CD4-positive, alpha-beta T cell treated with Interleukin-15 for 4 hours (primary cell): Measurements from ENCODE around the gene CLIC4.
"Not testable (repeated sequence)": the region's sequence is repeated elsewhere in the genome, so short reads cannot be mapped to it uniquely, and the experiment has no call there.

ENCODE experiments used
- DNase-seq: peaks from one replicate; pipeline ENCODE4 v3.0.0-alpha.2; 2020; ENCODE audit warnings: low spot score

The CLIC4 gene

DNA sequence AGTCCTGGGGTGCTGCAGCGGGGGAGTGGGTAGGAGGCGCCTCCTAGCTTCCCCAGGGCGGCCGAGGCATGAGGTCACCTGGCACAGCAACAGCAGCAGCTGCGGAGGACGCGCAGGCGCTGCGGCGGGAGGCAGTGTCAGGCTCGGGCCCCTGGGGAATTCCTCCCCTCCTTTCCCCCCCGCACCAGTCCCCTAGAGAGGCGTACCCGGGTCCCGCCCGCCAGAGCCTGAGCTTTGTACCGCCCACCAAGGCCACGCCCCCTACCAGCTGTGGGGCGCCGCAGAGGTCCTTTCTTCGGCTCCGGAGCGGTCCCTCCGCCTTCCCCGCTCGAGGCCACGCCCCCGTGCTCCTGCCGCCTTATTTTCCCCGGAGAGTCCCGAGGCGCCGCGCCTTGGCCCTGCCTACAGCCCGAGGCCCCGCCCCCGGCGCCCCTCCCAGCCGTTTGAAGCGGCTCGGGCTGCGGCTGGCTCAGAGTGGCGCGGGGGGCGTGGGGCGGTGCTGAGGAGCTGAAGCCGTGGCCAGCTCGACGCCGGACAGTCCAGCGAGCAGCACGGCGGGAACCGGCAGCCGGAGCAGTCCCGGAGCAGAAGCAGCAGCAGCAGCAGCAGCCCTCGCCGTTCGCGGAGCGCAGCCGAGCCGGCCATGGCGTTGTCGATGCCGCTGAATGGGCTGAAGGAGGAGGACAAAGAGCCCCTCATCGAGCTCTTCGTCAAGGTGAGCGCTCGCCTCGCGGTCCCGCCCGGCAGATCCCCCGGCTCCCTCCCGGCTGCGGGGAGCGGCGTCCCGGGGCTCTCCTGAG lies at the start of gene CLIC4:
Gene CLIC4, plus strand, starts transcription at position 537 of the 800 bp plus-strand sequence. Its CDS starts 107 bp downstream, at position 644.
- peak; percentile 100 for DNase-seq

DNA sequence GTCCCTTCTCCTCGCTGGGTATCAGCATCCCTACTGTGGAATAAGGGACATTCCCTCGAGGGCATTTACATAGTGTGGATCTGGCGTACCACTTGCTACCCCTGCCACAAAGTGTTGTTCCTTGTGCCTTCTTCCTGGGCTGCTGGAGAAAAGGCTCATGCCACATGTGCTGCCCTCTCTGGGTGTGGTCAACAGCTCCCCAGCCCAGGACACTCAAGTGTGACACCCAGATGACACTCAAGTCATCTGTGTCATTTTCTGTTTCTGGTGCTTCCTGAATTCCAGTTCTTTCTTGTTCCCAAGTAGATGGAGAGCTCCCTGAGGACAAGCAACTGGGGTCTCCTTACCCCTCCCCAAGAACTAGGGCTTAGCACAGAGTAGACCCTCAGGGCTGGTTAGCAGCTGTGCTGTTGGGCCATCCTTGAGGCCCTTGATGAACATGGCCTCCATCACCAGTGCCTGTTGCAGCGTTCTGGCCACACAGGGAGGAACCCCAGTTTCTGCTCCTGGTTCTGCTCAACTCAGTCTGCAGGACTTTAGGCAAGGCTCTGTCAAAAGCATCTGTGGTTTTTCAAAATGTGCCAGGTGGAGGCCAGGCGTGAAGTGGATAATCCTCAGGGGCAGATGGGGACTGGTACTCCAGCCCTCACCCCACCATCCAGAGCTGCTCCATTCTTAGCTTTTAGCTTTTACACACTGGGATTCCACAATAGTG lies 49.0 kb upstream of the CLIC4 start:
- DNase-seq = no peak

DNA sequence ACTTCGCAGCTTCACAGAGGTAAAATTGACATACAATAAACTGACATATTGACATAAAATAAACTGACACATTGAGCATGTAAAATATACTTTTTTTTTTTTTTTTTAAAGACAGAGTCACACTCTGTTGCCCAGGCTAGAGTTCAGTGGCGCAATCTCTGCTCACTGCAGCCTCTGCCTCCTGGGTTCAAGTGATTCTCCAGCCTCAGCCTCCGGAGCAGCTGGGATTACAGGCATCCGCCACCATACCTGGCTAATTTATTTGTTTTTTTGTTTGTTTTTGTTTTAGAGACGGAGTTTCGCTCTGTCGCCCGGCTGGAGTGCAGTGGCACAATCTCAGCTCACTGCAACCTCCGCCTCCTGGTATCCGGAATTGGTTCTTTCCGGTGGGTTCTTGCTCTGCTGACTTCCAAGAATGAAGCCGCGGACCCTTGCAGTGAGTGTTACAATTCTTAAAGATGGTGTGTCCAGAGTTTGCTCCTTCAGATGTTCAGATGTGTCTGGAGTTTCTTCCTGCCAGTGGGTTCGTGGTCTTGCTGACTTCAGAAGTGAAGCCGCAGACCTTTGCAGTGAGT lies 48.4 kb upstream of the CLIC4 start:
- DNase-seq = no peak

DNA sequence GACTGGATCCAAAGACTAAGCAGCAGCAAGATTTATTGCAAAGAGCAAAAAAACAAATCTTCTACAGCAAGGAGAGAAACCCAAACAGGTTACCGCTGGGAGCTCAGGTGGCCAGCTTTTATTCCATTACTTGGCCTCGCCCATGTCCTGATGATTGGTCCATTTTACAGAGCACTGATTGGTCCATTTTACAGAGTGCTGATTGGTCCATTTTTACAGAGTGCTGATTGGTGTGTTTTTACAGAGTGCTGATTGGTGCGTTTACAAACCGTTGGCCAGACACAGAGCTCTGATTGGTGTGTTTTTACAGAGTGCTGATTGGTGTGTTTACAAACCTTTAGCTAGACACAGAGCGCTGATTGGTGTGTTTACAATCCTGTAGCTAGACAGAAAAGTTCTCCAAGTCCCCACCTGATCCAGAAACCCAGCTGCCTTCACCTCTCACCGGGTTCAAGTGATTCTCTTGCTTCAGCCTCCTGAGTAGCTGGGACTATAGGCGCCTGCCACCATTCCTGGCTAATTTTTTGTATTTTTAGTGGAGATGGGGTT lies 47.7 kb upstream of the CLIC4 start:
- not testable (repeated sequence) for DNase-seq

DNA sequence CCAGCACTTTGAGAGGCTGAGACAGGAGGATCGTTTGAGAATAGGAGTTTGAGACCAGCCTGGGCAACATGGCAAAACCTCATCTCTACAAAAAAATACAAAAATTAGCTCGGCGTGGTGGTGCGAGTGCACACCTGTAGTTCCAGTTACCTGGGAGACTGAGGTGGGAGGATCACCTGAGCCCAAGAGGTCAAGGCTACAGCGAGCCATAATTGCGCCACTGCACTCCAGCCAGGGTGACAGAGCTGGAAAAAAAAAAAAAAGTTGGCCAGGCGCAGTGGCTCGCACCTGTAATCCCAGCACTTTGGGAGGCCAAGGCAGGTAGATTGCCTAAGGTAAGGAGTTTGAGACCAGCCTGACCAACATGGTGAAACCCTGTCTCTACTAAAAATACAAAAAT lies 46.9 kb upstream of the CLIC4 start:
- DNase-seq = not testable (repeated sequence)

DNA sequence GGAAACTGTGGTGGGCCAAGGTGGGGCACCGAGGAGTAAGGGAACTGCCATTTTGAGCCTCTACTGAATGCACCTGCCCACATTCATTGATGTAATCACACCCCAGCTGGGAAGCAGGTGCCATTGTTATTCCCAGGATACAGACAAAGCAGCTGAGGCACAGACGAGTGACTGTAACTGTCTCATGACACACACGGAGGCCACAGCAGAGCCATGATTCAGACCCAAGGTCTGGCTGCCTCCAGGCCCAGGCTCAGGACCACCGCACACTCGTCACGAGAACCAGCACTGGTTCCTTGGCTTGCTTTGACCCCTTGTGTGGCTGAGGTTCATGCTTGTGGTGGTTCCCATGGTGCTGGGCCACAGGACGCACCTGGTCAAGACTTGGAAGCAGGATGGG lies 45.6 kb upstream of the CLIC4 start:
- DNase-seq = no peak

DNA sequence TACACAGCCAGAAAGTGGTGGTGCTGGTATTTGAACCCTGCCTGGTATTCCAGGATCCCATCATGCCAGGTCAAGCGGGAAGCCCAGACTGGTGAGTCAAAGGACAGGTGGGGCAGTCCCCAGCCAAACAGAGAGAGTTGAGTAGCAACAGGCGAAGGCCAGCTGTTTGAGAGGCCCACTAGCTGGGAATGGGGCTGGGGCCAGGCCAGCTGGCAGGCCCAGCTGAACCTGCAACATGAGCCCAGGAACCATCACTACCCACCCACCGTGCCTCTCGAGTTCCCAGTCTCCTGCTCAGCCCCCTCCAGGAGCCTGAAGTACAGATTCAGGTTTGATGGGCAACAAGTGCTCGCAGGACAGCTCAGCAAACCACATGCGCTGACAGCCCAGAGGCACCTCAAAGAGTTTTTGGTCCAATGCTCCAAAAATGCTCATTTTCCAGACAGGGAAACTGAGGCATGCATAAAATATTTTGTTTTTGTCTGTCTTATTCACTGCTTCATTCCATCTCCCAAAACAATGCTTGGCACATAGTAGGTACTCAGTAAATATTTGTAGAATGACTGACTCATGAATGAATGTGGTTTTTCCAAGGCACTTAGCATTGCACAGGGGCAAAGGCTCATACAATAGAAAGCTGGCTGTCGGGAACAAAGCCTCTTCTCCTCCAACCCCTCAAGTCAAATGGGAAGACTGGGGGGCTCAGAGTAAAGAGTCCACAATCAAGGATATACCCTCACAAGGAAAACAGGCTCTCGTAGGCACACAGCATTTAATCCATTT lies 42.5 kb upstream of the CLIC4 start:
- DNase-seq = no peak

DNA sequence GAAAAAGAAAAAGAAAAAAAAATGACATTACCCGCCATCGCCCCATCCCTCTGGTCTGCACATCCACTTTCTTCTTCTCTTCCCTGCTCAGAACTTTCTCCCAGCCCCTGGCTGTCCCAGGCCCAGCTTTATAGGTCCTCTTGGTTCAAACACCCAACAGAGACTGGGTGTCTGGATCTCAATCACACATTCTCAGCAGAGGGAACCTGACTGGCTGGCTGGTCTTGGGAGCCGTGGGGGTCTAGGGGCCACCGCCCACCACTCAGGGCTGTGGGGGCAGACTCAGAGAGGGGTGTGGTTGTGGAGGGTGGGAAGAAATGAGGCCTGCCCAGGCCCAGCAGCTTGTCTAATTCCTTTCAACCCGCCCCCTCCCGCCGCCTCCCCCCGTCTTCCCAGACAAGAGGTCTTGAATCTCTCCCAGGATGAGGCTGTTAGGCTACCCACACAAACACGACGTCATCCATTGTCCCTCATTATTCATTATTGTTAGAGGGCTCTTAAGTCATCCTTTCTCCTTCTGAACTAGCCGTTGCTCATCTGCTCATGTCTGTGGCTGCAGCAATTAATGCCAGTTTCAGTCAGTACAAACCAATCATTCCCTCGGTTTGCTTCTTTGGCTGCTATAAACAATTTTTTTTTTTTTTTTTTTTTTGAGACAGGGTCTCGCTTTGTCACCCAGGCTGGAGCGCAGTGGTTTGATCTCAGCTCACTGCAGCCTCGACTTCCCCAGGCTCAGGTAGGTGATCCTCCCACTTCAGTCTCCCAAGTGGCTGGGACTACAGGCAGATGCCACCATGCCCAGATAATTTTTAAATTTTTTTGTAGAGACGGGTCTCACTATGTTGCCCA lies 40.6 kb upstream of the CLIC4 start:
- no peak for DNase-seq

DNA sequence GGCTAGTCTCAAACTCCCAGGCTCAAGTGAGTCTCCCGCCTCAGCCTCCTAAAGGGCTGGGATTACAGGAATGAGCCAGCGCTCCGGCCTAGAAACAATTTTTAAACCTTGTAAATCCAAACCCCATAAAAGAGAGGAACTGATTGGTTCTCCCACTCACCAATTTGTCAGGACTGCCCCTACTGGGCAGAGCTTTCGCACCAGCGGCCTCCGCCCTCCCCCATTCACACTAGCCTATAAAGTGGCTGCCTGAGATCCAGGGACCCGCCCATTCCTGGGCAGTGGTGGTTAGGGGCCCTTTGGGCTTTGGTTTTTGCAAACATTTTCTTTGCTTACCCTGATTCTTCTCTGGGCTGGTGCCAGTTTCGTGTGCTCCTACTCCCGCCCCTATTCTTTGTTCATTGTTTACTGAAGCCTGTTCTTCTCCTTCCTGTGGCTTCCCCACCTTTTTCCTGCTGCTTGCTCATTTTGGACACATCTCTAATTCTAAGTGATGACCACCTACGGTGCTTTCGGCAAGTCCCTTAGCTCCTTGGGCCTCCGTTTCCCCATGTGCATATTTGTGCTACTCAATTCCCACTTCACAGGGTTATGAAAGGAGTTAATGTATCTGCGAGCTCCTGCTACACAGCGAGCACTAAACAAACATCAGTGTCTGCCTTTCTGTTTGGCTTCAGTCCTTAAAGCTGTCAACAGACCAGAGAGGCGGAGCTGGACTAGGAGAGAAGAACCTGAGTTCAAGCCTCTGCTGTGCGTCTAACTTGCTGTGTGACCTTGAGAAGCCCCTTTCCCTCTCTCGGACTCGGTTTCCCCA lies 39.8 kb upstream of the CLIC4 start:
- peak; percentile 16 for DNase-seq

DNA sequence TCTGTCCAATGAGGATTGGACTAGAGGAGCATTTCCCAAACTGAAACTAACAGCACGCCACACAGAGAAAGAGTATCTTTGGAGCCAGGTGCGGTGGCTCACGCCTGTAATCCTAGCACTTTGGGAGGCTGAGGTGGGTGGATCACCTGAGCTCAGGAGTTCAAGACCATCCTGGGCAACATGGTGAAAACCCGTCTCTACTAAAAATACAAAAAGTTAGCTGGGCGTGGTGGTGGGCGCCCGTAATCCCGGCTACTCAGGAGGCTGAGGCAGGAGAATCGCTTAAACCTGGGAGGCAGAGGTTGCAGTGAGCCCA lies 39.2 kb upstream of the CLIC4 start:
- DNase-seq = not testable (repeated sequence)

DNA sequence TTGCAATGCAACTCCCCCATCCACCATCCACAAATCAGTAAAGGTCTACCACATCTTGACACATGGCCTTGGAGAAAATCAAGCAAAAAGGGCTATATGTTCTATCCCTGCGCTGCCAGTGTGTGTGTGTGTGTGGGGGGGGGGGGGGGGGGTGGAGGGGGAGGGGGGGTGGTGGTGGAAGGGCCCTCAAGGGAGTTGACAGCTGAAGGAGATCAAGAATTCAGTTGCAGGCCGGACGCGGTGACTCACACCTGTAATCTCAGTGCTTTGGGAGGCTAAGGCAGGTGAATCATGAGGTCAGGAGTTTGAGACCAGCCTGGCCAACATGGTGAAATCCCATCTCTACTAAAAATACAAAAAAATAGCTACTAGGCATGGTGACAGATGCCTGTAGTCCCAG lies 37.6 kb upstream of the CLIC4 start:
- DNase-seq = no peak

DNA sequence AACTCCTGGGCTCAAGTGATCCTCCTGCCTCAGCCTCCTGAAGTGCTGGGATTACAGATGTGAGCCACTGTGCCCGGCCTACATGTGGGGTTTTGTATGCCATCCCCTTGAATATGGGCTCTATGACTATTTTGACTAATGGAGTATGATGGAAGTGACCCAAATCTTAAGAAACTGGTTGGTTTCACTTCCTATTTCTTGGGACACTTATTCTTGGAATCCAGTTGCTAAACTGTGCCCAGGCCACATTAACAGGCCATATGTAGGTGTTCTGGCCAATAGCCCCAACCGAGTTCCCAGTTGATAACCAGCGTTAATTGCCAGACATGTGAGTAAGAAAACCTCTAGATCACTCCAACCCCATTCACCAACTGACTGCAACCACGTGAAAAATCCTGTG lies 36.3 kb upstream of the CLIC4 start:
- no peak for DNase-seq

DNA sequence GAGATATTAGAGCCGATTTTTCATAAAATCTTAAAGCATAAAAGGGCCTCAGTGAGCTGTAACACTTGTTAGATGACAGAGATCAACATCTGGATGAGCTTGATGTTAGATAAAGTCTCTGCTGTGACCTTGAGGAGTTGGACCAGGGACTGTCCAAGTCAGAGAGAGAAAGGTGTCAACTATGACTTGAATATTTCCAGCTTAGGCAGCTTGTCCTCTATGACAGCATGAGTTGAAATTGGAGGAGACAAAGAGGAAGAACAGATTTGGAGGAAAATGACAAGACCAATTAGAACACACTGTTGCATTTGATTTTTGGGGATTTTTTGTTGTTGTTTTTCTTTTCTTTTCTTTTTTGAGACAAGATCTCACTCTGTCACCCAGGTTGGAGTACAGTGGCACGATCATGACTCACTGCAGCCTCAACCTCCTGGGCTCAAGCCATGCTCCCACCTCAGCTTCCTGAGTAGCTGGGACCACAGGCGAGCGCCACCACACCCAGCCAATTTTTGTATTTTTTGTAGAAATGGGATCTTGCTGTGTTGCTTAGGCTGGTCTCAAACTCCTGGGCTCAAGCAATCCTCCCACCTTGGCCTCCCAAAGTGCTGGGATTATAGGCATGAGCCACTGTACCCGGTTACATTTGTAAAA lies 35.3 kb upstream of the CLIC4 start:
- peak; percentile 42 for DNase-seq

DNA sequence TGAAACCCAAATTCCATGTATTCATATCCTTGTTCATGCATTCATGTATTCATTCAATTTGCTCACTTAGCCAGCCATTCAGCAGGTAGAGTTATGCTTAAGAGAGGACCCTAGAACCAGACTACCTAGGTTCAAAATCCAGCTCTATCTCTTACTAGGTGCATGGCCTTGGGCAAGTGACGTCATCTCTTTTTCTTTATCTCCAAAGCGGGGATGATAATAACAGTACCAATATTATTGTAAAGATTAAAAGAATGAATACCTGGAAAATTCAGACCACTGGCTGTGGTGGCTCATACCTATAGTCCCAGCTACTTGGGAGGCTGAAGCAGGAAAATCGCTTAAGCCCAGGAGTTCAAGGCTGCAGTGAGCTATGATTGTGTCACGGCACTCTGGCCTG lies 33.9 kb upstream of the CLIC4 start:
- DNase-seq = no peak

DNA sequence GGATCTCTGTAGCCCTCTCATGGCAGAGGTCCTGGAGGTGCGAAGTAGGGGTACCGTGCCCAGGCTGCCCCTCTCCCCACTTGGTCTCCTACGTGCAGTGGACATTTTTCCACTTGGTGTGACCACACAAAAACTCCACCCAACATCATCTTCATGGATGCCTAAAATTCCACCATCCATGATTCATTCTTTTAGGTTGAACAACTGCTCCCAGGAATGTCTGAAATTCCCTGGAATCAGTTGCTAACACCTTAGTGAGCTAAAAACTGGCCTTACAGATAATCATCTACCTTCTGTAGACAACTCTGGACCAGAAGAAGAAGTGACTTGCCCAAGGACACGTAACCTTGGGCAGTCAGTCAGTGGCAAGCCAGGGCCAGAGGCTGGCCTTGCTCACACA lies 32.1 kb upstream of the CLIC4 start:
- DNase-seq = no peak

DNA sequence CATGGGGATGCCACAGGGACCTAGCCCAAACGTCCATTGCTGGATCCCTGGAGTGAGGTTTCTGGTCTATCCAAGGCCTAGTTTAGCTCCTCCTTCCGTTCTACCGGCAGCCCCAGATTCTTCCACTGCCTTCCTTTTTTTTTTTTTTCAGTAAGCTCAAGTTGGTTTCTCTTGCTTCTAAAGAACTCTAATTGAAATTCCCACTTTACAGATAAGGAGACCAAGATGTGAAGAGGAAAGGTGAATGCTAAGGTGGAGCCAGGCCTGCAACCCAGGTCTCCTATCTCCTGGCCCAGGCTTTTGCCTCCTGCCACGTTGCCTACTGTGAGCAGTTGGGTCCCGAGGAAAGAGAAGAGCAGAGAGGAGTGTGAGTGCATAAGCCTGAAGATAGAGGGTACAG lies 31.5 kb upstream of the CLIC4 start:
- DNase-seq = no peak

DNA sequence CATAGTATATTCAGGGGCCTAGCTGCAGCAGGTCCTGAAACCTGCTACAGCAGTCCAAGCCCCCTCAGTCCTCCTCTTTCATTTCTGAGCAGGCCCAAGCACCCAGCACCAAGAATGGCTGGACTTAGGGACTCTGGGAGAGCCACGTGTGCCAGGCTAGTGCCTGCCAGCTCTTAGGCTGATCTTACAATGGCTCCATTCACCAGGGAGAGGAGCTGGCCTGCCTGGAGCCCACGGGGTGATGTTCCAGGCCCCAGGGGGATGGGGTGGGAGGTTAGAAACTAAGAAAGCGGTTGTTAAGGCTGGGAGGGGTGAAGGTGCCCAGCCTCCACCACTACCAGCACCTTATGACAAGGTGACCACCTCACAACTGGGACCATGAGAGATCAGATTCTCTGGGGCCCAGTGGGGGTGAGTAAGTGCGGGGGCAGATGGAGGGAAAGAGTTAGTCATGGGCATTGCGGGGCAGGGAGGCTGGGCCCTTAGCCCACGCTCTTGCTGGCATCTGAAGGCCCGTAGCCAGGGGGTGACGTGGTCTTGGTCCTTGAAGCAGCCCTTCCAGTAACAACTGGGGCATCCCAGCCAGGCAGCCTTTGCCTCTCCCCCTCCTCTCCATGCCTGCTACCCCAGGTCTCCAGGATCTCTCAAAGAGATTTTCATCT lies 30.3 kb upstream of the CLIC4 start:
- no peak for DNase-seq

DNA sequence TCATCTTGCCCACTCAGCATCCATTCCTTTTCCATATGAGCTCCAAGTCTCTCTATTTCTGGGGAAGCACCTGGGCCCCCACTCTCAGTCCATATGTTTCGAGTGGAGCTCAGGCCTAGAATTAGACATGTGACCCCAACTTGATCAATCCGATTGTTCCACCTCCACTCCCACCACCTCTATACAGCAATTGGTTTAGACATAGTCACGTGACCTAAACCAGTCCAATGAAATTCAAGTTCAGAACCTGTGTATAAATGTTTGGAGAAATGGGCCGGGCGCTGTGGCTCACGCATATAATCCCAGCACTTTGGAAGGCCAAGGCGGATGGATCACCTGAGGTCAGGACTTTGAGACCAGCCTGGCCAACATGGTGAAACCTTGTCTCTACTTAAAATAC lies 29.6 kb upstream of the CLIC4 start:
- DNase-seq = no peak

DNA sequence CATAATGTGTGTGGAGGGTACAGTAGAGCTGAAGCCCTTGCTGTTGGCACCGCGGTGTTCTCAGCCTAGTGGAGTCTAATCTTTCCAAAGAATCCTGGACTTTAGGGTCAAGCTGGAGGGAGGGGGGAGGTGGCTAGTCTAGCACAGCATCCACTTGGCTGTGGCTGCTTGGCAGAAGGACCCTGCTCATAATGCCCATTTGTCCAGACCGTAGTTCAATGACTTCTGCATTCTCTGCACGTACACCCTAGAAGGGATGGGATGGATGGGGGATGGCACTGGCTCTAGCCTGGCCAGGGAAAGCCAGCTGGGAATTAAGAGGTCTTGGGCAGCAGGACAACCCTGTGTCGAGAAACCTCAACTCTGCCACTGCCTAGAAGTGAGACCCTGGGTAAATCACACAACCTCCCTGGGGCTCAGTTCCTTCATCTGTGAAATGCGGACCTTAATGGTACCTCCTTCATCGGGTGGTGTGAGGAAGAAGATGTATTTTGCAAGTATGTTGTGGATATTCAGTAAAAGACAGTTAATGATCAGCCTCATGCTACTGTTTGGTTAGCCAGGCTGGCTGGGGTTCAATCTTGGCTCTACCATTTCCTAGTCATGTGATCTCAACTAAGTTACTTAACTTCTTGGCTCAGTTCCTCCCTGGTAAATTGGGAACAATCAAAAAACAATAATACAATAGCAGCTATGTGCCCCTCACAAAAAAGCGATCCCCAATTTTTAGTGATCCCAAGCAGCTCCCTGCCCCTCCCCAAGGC lies 27.2 kb upstream of the CLIC4 start:
- DNase-seq = no peak
